Measurements from ENCODE around the gene ZNF639.

Gene ZNF639

DNA sequence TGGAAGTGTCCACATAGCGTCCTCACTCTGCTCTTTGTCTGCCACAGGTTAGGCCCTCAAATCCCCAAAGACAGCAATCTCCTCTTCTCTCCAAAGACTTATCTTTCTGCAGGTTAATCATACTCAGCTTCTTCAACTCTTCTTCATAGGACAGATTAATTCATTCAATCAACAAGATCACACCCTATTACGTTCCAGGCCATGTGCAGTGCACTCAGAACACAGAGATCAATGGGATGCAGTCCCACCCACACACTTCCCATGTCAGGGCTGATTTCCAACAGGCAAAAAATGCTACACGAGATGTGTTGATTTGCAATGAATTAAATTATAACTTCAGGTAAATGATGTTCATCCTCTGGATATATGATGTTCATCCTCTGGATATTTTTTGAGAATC, 33.5 kb upstream of the ZNF639 start:
- no peaks in the 10 kb centered on the region for H3K79me2 ChIP-seq (ENCODE audit: low read length)
- TF ChIP-seq, protein P1, sequence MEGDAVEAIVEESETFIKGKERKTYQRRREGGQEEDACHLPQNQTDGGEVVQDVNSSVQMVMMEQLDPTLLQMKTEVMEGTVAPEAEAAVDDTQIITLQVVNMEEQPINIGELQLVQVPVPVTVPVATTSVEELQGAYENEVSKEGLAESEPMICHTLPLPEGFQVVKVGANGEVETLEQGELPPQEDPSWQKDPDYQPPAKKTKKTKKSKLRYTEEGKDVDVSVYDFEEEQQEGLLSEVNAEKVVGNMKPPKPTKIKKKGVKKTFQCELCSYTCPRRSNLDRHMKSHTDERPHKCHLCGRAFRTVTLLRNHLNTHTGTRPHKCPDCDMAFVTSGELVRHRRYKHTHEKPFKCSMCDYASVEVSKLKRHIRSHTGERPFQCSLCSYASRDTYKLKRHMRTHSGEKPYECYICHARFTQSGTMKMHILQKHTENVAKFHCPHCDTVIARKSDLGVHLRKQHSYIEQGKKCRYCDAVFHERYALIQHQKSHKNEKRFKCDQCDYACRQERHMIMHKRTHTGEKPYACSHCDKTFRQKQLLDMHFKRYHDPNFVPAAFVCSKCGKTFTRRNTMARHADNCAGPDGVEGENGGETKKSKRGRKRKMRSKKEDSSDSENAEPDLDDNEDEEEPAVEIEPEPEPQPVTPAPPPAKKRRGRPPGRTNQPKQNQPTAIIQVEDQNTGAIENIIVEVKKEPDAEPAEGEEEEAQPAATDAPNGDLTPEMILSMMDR (IDR thresholded peaks at IDR 0.05; ENCODE audit: low read length): no peak
- no peak for TF ChIP-seq EZH2phosphoT487 (IDR thresholded peaks at IDR 0.05; ENCODE audit: low read length)
- TF ChIP-seq EZH2 (optimal IDR thresholded peaks at IDR 0.05; ENCODE audit: low read depth, low read length): no peak
- no peaks in the 10 kb centered on the region for H3K9me3 ChIP-seq (replicated peaks; ENCODE audit: insufficient read depth, low read length)
- no peaks in the 10 kb centered on the region for H3K9me2 ChIP-seq (replicated peaks; ENCODE audit: insufficient read depth, low read length)
- DNase-seq: no peak
- H3K27ac ChIP-seq (ENCODE audit: low read length): no peak overlapping the region
- no peak overlapping the region for H2AFZ ChIP-seq (ENCODE audit: low read length)
- no peaks in the 10 kb centered on the region for H3K27me3 ChIP-seq (replicated peaks; ENCODE audit: insufficient read depth, low read length)
- H3K4me1 ChIP-seq (ENCODE audit: low read length): no peaks in the 10 kb centered on the region
- no peaks in the 10 kb centered on the region for H3F3A ChIP-seq (ENCODE audit: insufficient read depth, low read length)
- no peaks in the 10 kb centered on the region for H4K20me1 ChIP-seq (ENCODE audit: insufficient read depth, low read length)
- H3K36me3 ChIP-seq (replicated peaks; ENCODE audit: insufficient read depth, low read length): no peaks in the 10 kb centered on the region
- H3K9ac ChIP-seq (ENCODE audit: low read length): no peak overlapping the region
- no peak overlapping the region for H3K4me3 ChIP-seq (ENCODE audit: low read length)
- H3K4me2 ChIP-seq (ENCODE audit: low read depth, low read length): no peak overlapping the region

DNA sequence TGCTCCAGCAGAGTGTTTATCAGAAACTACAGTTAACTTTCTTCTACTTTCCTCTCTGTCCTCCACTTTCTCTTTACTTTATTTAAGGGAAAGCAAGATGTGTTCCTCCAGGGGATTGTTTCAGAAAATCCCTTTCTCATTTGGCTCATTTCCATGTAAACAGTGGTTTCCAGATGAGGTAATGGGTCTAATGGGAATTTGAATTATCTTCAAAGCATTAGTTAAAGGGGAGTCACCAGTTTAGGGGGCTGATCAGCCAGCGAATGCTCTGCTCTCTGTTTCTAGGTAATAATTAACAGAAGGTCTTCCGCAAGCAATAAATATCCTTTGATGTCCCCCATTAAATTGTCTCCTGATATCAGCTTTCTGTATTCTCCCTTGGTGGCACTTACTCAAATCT, 30.4 kb upstream of the ZNF639 start:
- no peaks in the 10 kb centered on the region for H4K20me1 ChIP-seq (ENCODE audit: insufficient read depth, low read length)
- H3K9me2 ChIP-seq (replicated peaks; ENCODE audit: insufficient read depth, low read length): no peaks in the 10 kb centered on the region
- H3K79me2 ChIP-seq (ENCODE audit: low read length): no peaks in the 10 kb centered on the region
- DNase-seq: no peak
- no peaks in the 10 kb centered on the region for H3F3A ChIP-seq (ENCODE audit: insufficient read depth, low read length)
- TF ChIP-seq, protein P1 (IDR thresholded peaks at IDR 0.05; ENCODE audit: low read length): no peak
- TF ChIP-seq EZH2phosphoT487 (IDR thresholded peaks at IDR 0.05; ENCODE audit: low read length) (no peak), EZH2 (optimal IDR thresholded peaks at IDR 0.05; ENCODE audit: low read depth, low read length) (no peak)
- H3K4me2 ChIP-seq (ENCODE audit: low read depth, low read length): no peak overlapping the region
- H3K27ac ChIP-seq (ENCODE audit: low read length): no peak overlapping the region
- H3K4me3 ChIP-seq (ENCODE audit: low read length): no peak overlapping the region
- H3K9me3 ChIP-seq (replicated peaks; ENCODE audit: insufficient read depth, low read length): no peaks in the 10 kb centered on the region
- no peaks in the 10 kb centered on the region for H3K4me1 ChIP-seq (ENCODE audit: low read length)
- no peaks in the 10 kb centered on the region for H3K27me3 ChIP-seq (replicated peaks; ENCODE audit: insufficient read depth, low read length)
- no peaks in the 10 kb centered on the region for H3K36me3 ChIP-seq (replicated peaks; ENCODE audit: insufficient read depth, low read length)
- no peak overlapping the region for H3K9ac ChIP-seq (ENCODE audit: low read length)
- no peak overlapping the region for H2AFZ ChIP-seq (ENCODE audit: low read length)

DNA sequence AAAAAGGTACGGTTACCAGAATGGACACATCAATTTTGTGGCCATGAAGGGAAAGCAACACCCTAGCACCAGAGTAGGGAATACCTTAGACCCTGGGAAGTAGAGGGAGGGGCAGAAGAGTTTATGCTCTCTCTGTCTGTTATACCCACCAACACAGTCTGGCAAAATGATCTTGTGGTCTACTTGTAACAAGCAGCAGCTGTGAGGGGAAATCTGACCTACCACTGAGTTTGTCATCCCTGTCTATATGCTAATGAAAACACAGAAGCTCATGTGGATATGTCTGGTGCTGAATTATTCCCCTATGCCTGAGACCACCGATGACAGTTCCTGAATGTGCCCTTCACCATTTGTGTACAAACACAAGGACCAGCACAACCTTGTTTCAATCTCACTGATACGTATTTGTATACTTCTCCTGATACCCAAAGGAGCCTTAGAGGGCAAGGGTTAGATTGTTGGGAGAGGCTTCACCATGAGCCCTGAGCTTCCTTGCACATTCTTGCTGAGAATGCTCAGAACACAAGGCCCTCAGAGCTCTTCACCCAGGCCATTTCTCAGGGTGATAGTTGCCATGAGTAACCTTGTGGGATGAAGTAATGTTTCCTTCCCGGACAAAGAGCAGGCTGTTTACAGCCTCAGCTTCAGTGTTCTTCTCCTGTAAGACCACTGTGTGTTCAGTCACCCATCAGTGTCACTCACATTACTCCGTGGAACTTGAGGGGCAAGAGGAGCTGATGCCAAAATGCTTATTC, 24.7 kb upstream of the ZNF639 start:
- DNase-seq: no peak
- Histone ChIP-seq H3K4me1 (ENCODE audit: low read length) (no peaks in the 10 kb centered on the region), H3K4me2 (ENCODE audit: low read depth, low read length) (no peak overlapping the region), H3K36me3 (replicated peaks; ENCODE audit: insufficient read depth, low read length) (no peaks in the 10 kb centered on the region), H3K27ac (ENCODE audit: low read length) (no peak overlapping the region), H4K20me1 (ENCODE audit: insufficient read depth, low read length) (no peaks in the 10 kb centered on the region), H3K79me2 (ENCODE audit: low read length) (no peaks in the 10 kb centered on the region), H3F3A (ENCODE audit: insufficient read depth, low read length) (no peaks in the 10 kb centered on the region), H3K9ac (ENCODE audit: low read length) (no peak overlapping the region), H3K9me3 (replicated peaks; ENCODE audit: insufficient read depth, low read length) (no peaks in the 10 kb centered on the region), H3K9me2 (replicated peaks; ENCODE audit: insufficient read depth, low read length) (no peaks in the 10 kb centered on the region), H3K27me3 (replicated peaks; ENCODE audit: insufficient read depth, low read length) (no peaks in the 10 kb centered on the region), H2AFZ (ENCODE audit: low read length) (no peak overlapping the region), H3K4me3 (ENCODE audit: low read length) (no peak overlapping the region)
- TF ChIP-seq EZH2phosphoT487 (IDR thresholded peaks at IDR 0.05; ENCODE audit: low read length) (no peak), EZH2 (optimal IDR thresholded peaks at IDR 0.05; ENCODE audit: low read depth, low read length) (no peak)
- TF ChIP-seq, protein P1 (IDR thresholded peaks at IDR 0.05; ENCODE audit: low read length): no peak

Data from MM.1S (cell line).